Breast epithelium (tissue), 4 donors: ENCODE data around the gene RPS28. TPM values are rescaled to one million over a fixed set of nuclear protein-coding genes. Genes with fewer than 3 reads are reported as not detected.
"Not testable (repeated sequence)": the region's sequence is repeated elsewhere in the genome, so short reads cannot be mapped to it uniquely, and the experiment has no call there.

Source experiments
- DNase-seq, 2 donors: peaks; one replicate each; pipeline ENCODE4 v3.0.0-alpha.2; 2019; ENCODE audit warnings: low spot score in 2 of 2
- H3K27ac ChIP-seq, 2 donors: fragments of 200-600 bp; sonication (generic) in 1 of 2; one replicate each; pipeline ENCODE4 v1.5.1; 2016 to 2019; ENCODE audit warnings: mild to moderate bottlenecking in 1 of 2
- H3K27me3 ChIP-seq, 2 donors: fragments of 200-600 bp; sonication (generic) in 1 of 2; one replicate each; pipeline versions ENCODE4 v1.5.1 to v1.6.0; 2017 to 2019; ENCODE audit warnings: control low read depth in 1 of 2, mild to moderate bottlenecking in 1 of 2
- H3K36me3 ChIP-seq: fragments of 200-600 bp; one replicate; pipeline ENCODE4 v1.5.1; 2019
- H3K4me1 ChIP-seq, 2 donors: fragments of 200-600 bp; sonication (generic); one replicate each; pipeline ENCODE4 v1.5.1; 2016 to 2019; ENCODE audit warnings: control low read depth in 1 of 2
- H3K4me3 ChIP-seq, 3 donors: fragments of 200-600 bp; sonication (generic); 1 replicate in 2 of 3; 2 replicates in 1 of 3; pipeline ENCODE4 v1.5.1; 2016 to 2019; ENCODE audit warnings: mild to moderate bottlenecking in 3 of 3, moderate library complexity in 2 of 3
- H3K9me3 ChIP-seq, 2 donors: fragments of 200-600 bp; sonication (generic) in 1 of 2; one replicate each; pipeline ENCODE4 v1.5.1; 2016 to 2019; ENCODE audit warnings: control low read depth in 1 of 2
- CTCF ChIP-seq, 3 donors: fragments of 450-650 bp; IDR thresholded peaks; one replicate each; pipeline ENCODE4 v1.5.1; 2016 to 2017; ENCODE audit warnings: antibody characterized with exemption in 3 of 3, mild to moderate bottlenecking in 3 of 3, moderate library complexity in 3 of 3
- POLR2A ChIP-seq: fragments of 450-650 bp; IDR thresholded peaks from one replicate; pipeline ENCODE4 v1.6.1; 2016; ENCODE audit warnings: antibody characterized with exemption, mild to moderate bottlenecking, moderate library complexity
- POLR2AphosphoS5 ChIP-seq, 3 donors: sonication (generic); formaldehyde crosslinking; IDR thresholded peaks; one replicate each; pipeline ENCODE4 v1.6.1; 2017; ENCODE audit warnings: antibody characterized with exemption in 3 of 3
- intact Hi-C: fragments of 100-400 bp; cut with DNase I; formaldehyde crosslinking; loops from one replicate; pipeline ENCODE4 v1.15.1; 2023; ENCODE audit warnings: low total_unique reads
- total RNA-seq, 3 donors: library from RNA; depleted of rRNA; stranded (reverse); fragments of >200 nt; gene quantifications; one replicate each; pipeline ENCODE4 v1.1.0, GENCODE V29; 2016

RPS28 gene
- total RNA-seq, result 1,000 to 10,000 TPM in 1 of 3 donors, 100 to 1,000 TPM in 2; 676 to 1,337 (median 789) TPM

GRCh38 chr19:8321067-8321985, at the start of gene RPS28, which contains the start of gene NDUFA7:
RPS28 (plus strand) TSS chr19:8321496; CDS start chr19:8321531, 35 bp downstream.
NDUFA7 (minus strand) TSS chr19:8321375; CDS start chr19:8321358, 17 bp downstream.
- H3K27ac ChIP-seq, result peak within 1 kb of the TSS; percentile 92 to 95
- peak within 1 kb of the TSS; percentile 66 to 96 (median 88) for H3K4me3 ChIP-seq
- no peaks in the 10 kb centered on the region for H3K36me3 ChIP-seq
- no peaks in the 10 kb centered on the region for H3K9me3 ChIP-seq
- peaks cover 0 to 14% of the 10 kb centered on the region in 2 donors for H3K4me1 ChIP-seq
- intact Hi-C loops, result no loop called here
- peak; percentile 96 to 98 for DNase-seq
- H3K27me3 ChIP-seq, result no peaks in the 10 kb centered on the region
- TF ChIP-seq CTCF (IDR thresholded peaks at IDR 0.05) (peak in 1 of 3 donors; percentile 20), POLR2A (peak; percentile 96), POLR2AphosphoS5 (IDR thresholded peaks at IDR 0.05) (peak; percentile 95 to 99 (median 96))

GRCh38 chr19:8276508-8276907, 44.8 kb upstream of the RPS28 start:
- H3K27ac ChIP-seq, intact Hi-C loops, H3K27me3 ChIP-seq, H3K4me1 ChIP-seq, H3K9me3 ChIP-seq, H3K4me3 ChIP-seq, H3K36me3 ChIP-seq, DNase-seq: not testable (repeated sequence)

GRCh38 chr19:8291337-8291736, 30.0 kb upstream of the RPS28 start:
- H3K4me3 ChIP-seq, H3K4me1 ChIP-seq, intact Hi-C loops, H3K36me3 ChIP-seq, DNase-seq, H3K9me3 ChIP-seq, H3K27me3 ChIP-seq, H3K27ac ChIP-seq: not testable (repeated sequence)

GRCh38 chr19:8302357-8302691, 19.0 kb upstream of the RPS28 start:
- H3K4me3 ChIP-seq, result no peak overlapping the region
- intact Hi-C loops, result loop anchor here (5.0 kb wide), 1 partner anchor 1010 kb away; the partner anchor contains the start of gene INSR
- TF ChIP-seq POLR2AphosphoS5 (IDR thresholded peaks at IDR 0.05), result no peak
- no peak for TF ChIP-seq POLR2A
- no peak for TF ChIP-seq CTCF (IDR thresholded peaks at IDR 0.05)
- no peak overlapping the region for H3K27ac ChIP-seq
- DNase-seq, result peak; percentile 15 to 49
- no peaks in the 10 kb centered on the region for H3K9me3 ChIP-seq
- no peaks in the 10 kb centered on the region for H3K27me3 ChIP-seq
- no peaks in the 10 kb centered on the region for H3K36me3 ChIP-seq
- H3K4me1 ChIP-seq, result no peaks in the 10 kb centered on the region

GRCh38 chr19:8302734-8303133, 18.6 kb upstream of the RPS28 start:
- no peak overlapping the region for H3K27ac ChIP-seq
- H3K36me3 ChIP-seq, result no peaks in the 10 kb centered on the region
- no peak overlapping the region for H3K4me3 ChIP-seq
- H3K27me3 ChIP-seq, result no peaks in the 10 kb centered on the region
- no peaks in the 10 kb centered on the region for H3K4me1 ChIP-seq
- intact Hi-C loops, result loop anchor here (5.0 kb wide), 1 partner anchor 1010 kb away; the partner anchor contains the start of gene INSR
- DNase-seq, result no peak
- no peak for TF ChIP-seq POLR2A
- TF ChIP-seq POLR2AphosphoS5 (IDR thresholded peaks at IDR 0.05), result no peak
- no peak for TF ChIP-seq CTCF (IDR thresholded peaks at IDR 0.05)
- H3K9me3 ChIP-seq, result no peaks in the 10 kb centered on the region
